GM23338 (cell line): ENCODE results near the gene C16orf74. TPM values are rescaled to one million over a fixed set of nuclear protein-coding genes. Genes with fewer than 3 reads are reported as not detected.
A peak's percentile ranks its signal among the peaks of the same experiment; 100 is the strongest.

Experiments used
- ATAC-seq: fragments of 200-7000 bp; cut with Tn5 transposase; 3 replicates; pipeline ENCODE4 v1.9.1; 2020
- DNase-seq: peaks from one replicate; pipeline ENCODE4 v3.0.0-alpha.2; 2015; ENCODE audit warnings: low spot score
- H2AFZ ChIP-seq: fragments of 200-600 bp; sonication (generic); 2 replicates; pipeline ENCODE4 v1.8.0; 2016; ENCODE audit warnings: antibody characterized with exemption, mild to moderate bottlenecking, moderate library complexity
- H3F3A ChIP-seq: fragments of 200-600 bp; sonication (generic); replicated peaks from 2 replicates; pipeline ENCODE4 v1.8.0; 2017; ENCODE audit warnings: antibody characterized with exemption, mixed run types, low read depth
- H3K27ac ChIP-seq: fragments of 200-600 bp; sonication (generic); 2 replicates; pipeline ENCODE4 v1.6.1; 2016; ENCODE audit warnings: low read depth
- H3K27me3 ChIP-seq: fragments of 200-600 bp; sonication (generic); 2 replicates; pipeline ENCODE4 v1.8.0; 2016; ENCODE audit warnings: mild to moderate bottlenecking, mixed run types, moderate library complexity; ENCODE audit not compliant: insufficient read depth
- H3K36me3 ChIP-seq: fragments of 200-600 bp; sonication (generic); 2 replicates; pipeline ENCODE4 v1.8.0; 2016; ENCODE audit warnings: mild to moderate bottlenecking; ENCODE audit not compliant: insufficient read depth
- H3K4me1 ChIP-seq: fragments of 200-600 bp; sonication (generic); 2 replicates; pipeline ENCODE4 v1.8.0; 2016; ENCODE audit warnings: mild to moderate bottlenecking, moderate library complexity; ENCODE audit not compliant: insufficient read depth
- H3K4me2 ChIP-seq: fragments of 200-600 bp; sonication (generic); 2 replicates; pipeline ENCODE4 v1.7.1; 2017; ENCODE audit warnings: mixed run types
- H3K4me3 ChIP-seq: fragments of 200-600 bp; sonication (generic); 2 replicates; pipeline ENCODE4 v1.6.1; 2016; ENCODE audit warnings: mixed run types
- H3K79me2 ChIP-seq: fragments of 200-600 bp; sonication (generic); replicated peaks from 2 replicates; pipeline ENCODE4 v1.8.0; 2017; ENCODE audit warnings: mild to moderate bottlenecking; ENCODE audit not compliant: insufficient read depth
- H3K9me2 ChIP-seq: fragments of 200-600 bp; sonication (generic); 2 replicates; pipeline ENCODE4 v1.8.0; 2017; ENCODE audit not compliant: insufficient read depth
- H4K20me1 ChIP-seq: fragments of 200-600 bp; sonication (generic); replicated peaks from 2 replicates; pipeline ENCODE4 v1.8.0; 2017; ENCODE audit warnings: mild to moderate bottlenecking; ENCODE audit not compliant: insufficient read depth
- H3K27ac Mint-ChIP-seq: 2 replicates; pipeline ENCODE4 v1.8.0; 2020; ENCODE audit warnings: inconsistent platforms, mild to moderate bottlenecking, moderate library complexity, mixed read lengths
- H3K27me3 Mint-ChIP-seq: 3 replicates; pipeline ENCODE4 v1.8.0; 2022; ENCODE audit warnings: low read depth, mild to moderate bottlenecking, moderate library complexity, mixed read lengths, inconsistent platforms; ENCODE audit not compliant: insufficient read depth, poor library complexity
- H3K36me3 Mint-ChIP-seq: 3 replicates; pipeline ENCODE4 v1.8.0; 2021; ENCODE audit warnings: low read depth, mild to moderate bottlenecking, inconsistent platforms, moderate library complexity, mixed read lengths
- H3K4me1 Mint-ChIP-seq: 3 replicates; pipeline ENCODE4 v1.8.0; 2020; ENCODE audit warnings: mild to moderate bottlenecking, inconsistent platforms, mixed read lengths
- H3K4me3 Mint-ChIP-seq: 3 replicates; pipeline ENCODE4 v1.8.0; 2021; ENCODE audit warnings: moderate library complexity, mild to moderate bottlenecking, inconsistent platforms, mixed read lengths
- H3K9me3 Mint-ChIP-seq: 3 replicates; pipeline ENCODE4 v1.8.0; 2020; ENCODE audit warnings: moderate library complexity, mild to moderate bottlenecking, inconsistent platforms, mixed read lengths
- CTCF ChIP-seq, 2 experiments: fragments of 200-600 bp in 1 of 2; sonication (generic) in 1 of 2; conservative IDR thresholded peaks; 2 replicates each; pipeline versions ENCODE4 v1.5.1 to v1.6.1; 2016 to 2017; ENCODE audit warnings: antibody characterized with exemption in 2 of 2, low read depth in 2 of 2, mild to moderate bottlenecking in 2 of 2, moderate library complexity in 1 of 2
- EZH2 ChIP-seq: fragments of 200-600 bp; sonication (generic); IDR thresholded peaks from one replicate; pipeline ENCODE4 v1.8.0; 2017; ENCODE audit warnings: antibody characterized with exemption, mild to moderate bottlenecking, low read depth; ENCODE audit not compliant: unreplicated experiment
- NANOG ChIP-seq: IDR thresholded peaks from 2 replicates; pipeline ENCODE4 v1.6.1; 2016; ENCODE audit warnings: antibody characterized with exemption, borderline replicate concordance
- ZNF462 ChIP-seq: fragments of 250-450 bp; sonication (Bioruptor Pico); IDR thresholded peaks from 2 replicates; pipeline ENCODE4 v1.5.0; 2020; ENCODE audit warnings: mild to moderate bottlenecking, moderate library complexity
- polyA plus RNA-seq: library from polyadenylated mRNA; unstranded; fragments of >200 nt; fragmentation: Nextera tagmentation; extraction: Ambion mirVana; gene quantifications from 2 replicates; pipeline ENCODE4 v1.2.1, GENCODE V29; 2016
- total RNA-seq: library from RNA; depleted of rRNA; stranded (reverse); fragments of >200 nt; shearing (Covaris generic); gene quantifications from 2 replicates; pipeline ENCODE4 v1.2.3, GENCODE V29; 2014
- TF ChIP-seq, protein P1 (sequence below): IDR thresholded peaks from 2 replicates; pipeline ENCODE4 v1.6.1; 2016; ENCODE audit warnings: antibody characterized with exemption

C16orf74 gene
- total and polyA plus RNA-seq, 2 experiments from 2014 or later = 12.1 to 19.1 TPM

DNA sequence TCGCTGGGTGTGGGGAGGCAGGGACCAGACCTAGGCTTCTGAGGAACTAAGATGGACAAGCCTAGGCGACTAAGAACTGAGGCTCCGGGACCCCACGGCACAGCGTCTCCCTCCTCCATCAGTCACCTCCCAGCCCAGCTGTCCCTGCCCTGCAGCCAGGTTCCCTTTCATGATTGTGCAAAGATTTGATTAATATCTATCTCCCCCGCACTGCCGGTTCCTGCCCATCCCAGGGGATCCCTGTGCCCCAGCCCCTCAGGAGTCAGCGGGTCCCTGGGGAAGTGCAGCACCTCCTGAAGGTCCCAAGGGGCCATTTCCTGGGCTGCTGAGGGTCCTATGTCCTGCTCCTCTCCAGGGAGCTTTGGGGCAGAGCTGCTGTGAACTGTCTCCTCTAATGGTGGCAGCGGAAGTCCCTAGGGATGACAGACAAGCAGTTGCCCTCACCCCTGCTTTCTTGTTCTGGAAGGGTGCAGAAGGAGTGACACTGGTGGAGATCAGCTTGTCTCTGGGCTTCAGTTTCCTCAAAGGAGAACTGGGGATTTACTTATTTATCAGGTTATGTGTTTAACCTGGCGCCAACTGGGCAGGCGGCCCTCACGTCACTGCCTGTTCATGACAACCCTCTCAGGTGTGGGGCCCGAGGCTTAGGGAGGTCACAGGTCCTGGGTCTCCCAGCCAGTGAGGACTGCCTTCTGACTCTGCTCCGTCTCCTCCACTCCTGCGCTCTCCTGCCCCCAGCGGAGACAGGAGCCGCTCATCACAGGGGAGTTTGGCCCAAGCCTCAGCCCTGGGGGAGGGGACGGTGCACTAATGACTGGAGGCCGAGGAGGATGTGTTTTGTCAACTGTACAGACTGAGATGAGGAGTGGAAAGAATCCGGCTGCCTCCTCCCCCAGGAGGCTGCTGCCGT is 1.9 kb upstream of the C16orf74 start:
- H3K4me2 ChIP-seq = peak overlapping the region; percentile 80
- 0 out of 3 replicates have a peak overlapping the region, but pooled peaks have one; percentile 4 for H3K4me3 Mint-ChIP-seq

DNA sequence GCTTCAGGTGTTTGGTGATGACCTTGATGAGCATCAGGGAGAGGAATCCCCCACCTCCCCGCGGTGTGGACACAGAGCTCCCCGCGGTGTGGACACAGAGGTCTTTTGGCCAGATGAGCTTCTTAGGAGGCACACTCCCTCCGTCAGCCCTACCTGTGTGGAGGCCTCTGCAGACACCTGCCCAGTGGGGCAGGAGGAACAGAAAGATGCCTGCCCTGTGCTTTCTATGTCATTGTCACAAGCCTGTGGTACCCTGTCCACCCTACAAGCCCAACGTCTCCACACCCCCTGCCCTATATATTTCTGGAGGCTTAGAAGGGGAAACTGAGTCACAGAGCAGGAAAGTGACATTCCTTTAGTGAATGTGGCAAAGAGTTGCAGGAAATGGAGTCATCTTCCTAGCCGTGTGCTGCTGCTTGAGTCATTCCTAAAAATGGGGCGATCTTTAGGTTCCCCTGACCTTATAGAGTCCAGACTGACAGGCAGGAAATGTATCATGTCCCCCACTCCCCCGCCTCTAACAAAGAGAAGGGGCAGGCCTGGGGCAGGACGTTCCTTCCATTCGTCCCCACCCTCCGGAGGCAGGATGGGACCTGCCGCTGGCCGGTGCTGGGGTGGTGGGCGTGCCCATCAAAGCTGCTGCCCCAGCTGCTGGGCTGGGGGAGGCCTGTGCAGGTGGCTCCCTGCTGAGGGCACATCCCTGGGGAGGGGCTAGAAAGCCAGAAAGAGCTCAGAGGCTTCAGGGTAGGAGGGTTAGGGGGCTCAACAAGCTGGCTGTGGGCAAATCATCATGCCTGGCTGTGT is 1.0 kb upstream of the C16orf74 start:
- H3K27ac ChIP-seq = no peak overlapping the region
- H3K36me3 ChIP-seq = no peaks in the 10 kb centered on the region
- peak overlapping the region; percentile 80 for H3K4me2 ChIP-seq
- H3F3A ChIP-seq = peaks cover 2% of the 10 kb centered on the region; the same call in 1 of the 2 replicates
- DNase-seq (no peak), ATAC-seq (peak; percentile 12)
- H3K27me3 Mint-ChIP-seq = peaks cover 37% of the 10 kb centered on the region
- H3K27ac Mint-ChIP-seq = no peak overlapping the region
- peaks cover 40% of the 10 kb centered on the region for H3K4me1 Mint-ChIP-seq
- peak overlapping the region; percentile 91 for H2AFZ ChIP-seq
- H3K27me3 ChIP-seq = peaks cover 27% of the 10 kb centered on the region
- peak overlapping the region; percentile 54 for H3K4me3 Mint-ChIP-seq
- no peaks in the 10 kb centered on the region; the same call in 1 of the 2 replicates for H4K20me1 ChIP-seq
- H3K4me3 ChIP-seq = peak overlapping the region; percentile 57; the same call in 1 of the 2 replicates
- H3K79me2 ChIP-seq = 0 out of 2 replicates have a peak, but pooled peaks cover 2% of the 10 kb centered on the region
- peaks cover 40% of the 10 kb centered on the region for H3K4me1 ChIP-seq
- H3K9me3 Mint-ChIP-seq = no peaks in the 10 kb centered on the region
- H3K36me3 Mint-ChIP-seq = no peaks in the 10 kb centered on the region
- H3K9me2 ChIP-seq = no peaks in the 10 kb centered on the region
- TF ChIP-seq ZNF462 (CRISPR knock-in tag) = no peak
- TF ChIP-seq, protein P1, sequence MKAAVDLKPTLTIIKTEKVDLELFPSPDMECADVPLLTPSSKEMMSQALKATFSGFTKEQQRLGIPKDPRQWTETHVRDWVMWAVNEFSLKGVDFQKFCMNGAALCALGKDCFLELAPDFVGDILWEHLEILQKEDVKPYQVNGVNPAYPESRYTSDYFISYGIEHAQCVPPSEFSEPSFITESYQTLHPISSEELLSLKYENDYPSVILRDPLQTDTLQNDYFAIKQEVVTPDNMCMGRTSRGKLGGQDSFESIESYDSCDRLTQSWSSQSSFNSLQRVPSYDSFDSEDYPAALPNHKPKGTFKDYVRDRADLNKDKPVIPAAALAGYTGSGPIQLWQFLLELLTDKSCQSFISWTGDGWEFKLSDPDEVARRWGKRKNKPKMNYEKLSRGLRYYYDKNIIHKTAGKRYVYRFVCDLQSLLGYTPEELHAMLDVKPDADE = no peak

More for the DNA sequence above, 1.9 kb upstream of the C16orf74 start:
- Histone ChIP-seq H4K20me1 (no peaks in the 10 kb centered on the region; the same call in 1 of the 2 replicates), H2AFZ (0 out of 2 replicates have a peak overlapping the region, but pooled peaks have one; percentile 18), H3K27ac (no peak overlapping the region), H3K9me2 (no peaks in the 10 kb centered on the region), H3F3A (no peaks in the 10 kb centered on the region; the same call in 1 of the 2 replicates), H3K79me2 (no peaks in the 10 kb centered on the region), H3K36me3 (no peaks in the 10 kb centered on the region), H3K27me3 (peaks cover 27% of the 10 kb centered on the region), H3K4me3 (no peak overlapping the region; the same call in 1 of the 2 replicates), H3K4me1 (peaks cover 34% of the 10 kb centered on the region)
- ATAC-seq (peak; percentile 69), DNase-seq (peak; percentile 71)
- Mint-ChIP-seq H3K27ac (no peak overlapping the region), H3K4me1 (peaks cover 34% of the 10 kb centered on the region), H3K36me3 (no peaks in the 10 kb centered on the region), H3K9me3 (no peaks in the 10 kb centered on the region), H3K27me3 (peaks cover 37% of the 10 kb centered on the region)
- TF ChIP-seq EZH2 (no peak), CTCF (conservative IDR thresholded peaks at IDR 0.05; ENCODE audit: low read depth in 2 of 2) (peak in 1 of 2 experiments; percentile 50; a peak in 3 of 4 replicates), NANOG (no peak)
